Thyroid gland (tissue), 4 donors: ENCODE data around the gene CHMP2A. TPM values are rescaled to one million over a fixed set of nuclear protein-coding genes. Genes with fewer than 3 reads are reported as not detected.

ENCODE experiments used
- DNase-seq, 2 donors: peaks; one replicate each; pipeline ENCODE4 v3.0.0-alpha.2; 2019
- H3K27ac ChIP-seq, 3 donors: fragments of 200-600 bp; sonication (generic); 1 replicate in 2 of 3; 2 replicates in 1 of 3; pipeline ENCODE4 v1.5.1; 2016 to 2019; ENCODE audit warnings: mild to moderate bottlenecking in 1 of 3, moderate library complexity in 1 of 3
- H3K27me3 ChIP-seq: fragments of 200-600 bp; sonication (generic); one replicate; pipeline ENCODE4 v1.5.1; 2019
- H3K36me3 ChIP-seq, 2 donors: fragments of 200-600 bp; sonication (generic); one replicate each; pipeline ENCODE4 v1.5.1; 2016 to 2019
- H3K4me1 ChIP-seq, 2 donors: fragments of 200-600 bp; sonication (generic); one replicate each; pipeline ENCODE4 v1.5.1; 2017 to 2019
- H3K4me3 ChIP-seq, 3 donors: fragments of 200-600 bp; sonication (generic); replicated peaks in 1 of 3; 1 replicate in 2 of 3; 2 replicates in 1 of 3; pipeline ENCODE4 v1.5.1; 2016; ENCODE audit warnings: mild to moderate bottlenecking in 1 of 3
- H3K9me3 ChIP-seq: fragments of 200-600 bp; sonication (generic); one replicate; pipeline ENCODE4 v1.5.1; 2017
- POLR2A ChIP-seq, 2 donors: fragments of 450-650 bp; IDR thresholded peaks; one replicate each; pipeline ENCODE4 v1.6.1; 2017; ENCODE audit warnings: antibody characterized with exemption in 2 of 2, mild to moderate bottlenecking in 2 of 2, moderate library complexity in 1 of 2
- WGBS, 2 donors: methylation state at CpG; one replicate each; pipeline ENCODE4 v1.1.5; 2017; 5-methylcytosine and 5-hydroxymethylcytosine counted together
- intact Hi-C: fragments of 100-400 bp; cut with DNase I; formaldehyde crosslinking; loops from one replicate; pipeline ENCODE4 v1.15.1; 2023
- total RNA-seq, 4 donors: library from RNA; depleted of rRNA; stranded (reverse); fragments of >200 nt; gene quantifications; one replicate each; pipeline ENCODE4 v1.2.3, GENCODE V29; 2016
- TF ChIP-seq, protein P1 (sequence below), 6 experiments: fragments of 200-600 bp in 3 of 6; fragments of 450-650 bp in 3 of 6; sonication (generic) in 3 of 6; IDR thresholded peaks; one replicate each; pipeline ENCODE4 v1.5.1; 2016 to 2019; ENCODE audit warnings: antibody characterized with exemption in 6 of 6, mild to moderate bottlenecking in 2 of 6, inconsistent platforms in 1 of 6, moderate library complexity in 1 of 6

The CHMP2A gene
- total RNA-seq, 4 donors from 2014 or later = 123 to 155 (median 148) TPM

DNA sequence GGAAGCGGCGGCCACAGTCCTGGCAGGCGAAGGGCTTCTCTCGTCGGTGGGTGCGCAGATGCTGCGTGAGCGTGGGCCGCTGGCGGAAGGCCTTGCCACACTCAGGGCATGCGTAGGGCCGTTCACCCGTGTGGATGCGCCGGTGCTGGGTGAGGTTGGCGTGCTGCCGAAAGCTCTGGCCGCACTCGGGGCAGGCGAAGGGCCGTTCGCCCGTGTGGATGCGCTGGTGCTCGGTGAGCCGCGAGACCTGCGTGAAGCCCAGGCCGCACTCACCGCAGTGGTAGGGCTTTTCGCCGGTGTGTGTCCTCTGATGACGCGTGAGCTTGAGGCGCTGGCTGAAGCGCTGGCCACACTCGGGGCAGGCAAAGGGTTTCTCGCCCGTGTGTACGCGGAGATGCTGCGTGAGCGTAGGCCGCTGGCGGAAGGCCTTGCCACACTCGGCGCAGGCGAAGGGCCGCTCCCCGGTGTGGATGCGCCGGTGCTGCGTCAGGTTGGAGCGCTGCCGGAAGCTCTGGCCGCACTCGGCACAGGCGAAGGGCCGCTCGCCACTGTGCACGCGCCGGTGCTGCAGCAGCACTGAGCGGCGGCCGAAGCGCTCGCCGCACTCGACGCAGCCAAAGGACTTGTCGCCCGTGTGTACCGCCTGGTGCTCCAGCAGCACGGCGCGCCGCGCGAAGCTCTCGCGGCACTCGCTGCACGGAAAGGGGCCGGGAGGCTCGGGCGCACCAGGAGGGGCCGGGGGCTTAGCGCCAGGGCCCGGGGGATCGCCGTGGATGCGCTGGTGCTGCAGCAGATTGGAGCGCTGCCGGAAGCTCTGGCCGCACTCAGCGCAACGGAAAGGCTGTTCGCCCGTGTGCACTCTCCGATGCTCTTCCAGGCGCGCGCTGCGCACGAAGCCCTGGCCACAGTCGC, 7.5 kb upstream of the CHMP2A start:
- peaks cover 28 to 37% of the 10 kb centered on the region in 2 donors for H3K4me1 ChIP-seq
- TF ChIP-seq POLR2A (IDR thresholded peaks at IDR 0.05) = peak in 1 of 2 donors; percentile 30
- TF ChIP-seq, protein P1, sequence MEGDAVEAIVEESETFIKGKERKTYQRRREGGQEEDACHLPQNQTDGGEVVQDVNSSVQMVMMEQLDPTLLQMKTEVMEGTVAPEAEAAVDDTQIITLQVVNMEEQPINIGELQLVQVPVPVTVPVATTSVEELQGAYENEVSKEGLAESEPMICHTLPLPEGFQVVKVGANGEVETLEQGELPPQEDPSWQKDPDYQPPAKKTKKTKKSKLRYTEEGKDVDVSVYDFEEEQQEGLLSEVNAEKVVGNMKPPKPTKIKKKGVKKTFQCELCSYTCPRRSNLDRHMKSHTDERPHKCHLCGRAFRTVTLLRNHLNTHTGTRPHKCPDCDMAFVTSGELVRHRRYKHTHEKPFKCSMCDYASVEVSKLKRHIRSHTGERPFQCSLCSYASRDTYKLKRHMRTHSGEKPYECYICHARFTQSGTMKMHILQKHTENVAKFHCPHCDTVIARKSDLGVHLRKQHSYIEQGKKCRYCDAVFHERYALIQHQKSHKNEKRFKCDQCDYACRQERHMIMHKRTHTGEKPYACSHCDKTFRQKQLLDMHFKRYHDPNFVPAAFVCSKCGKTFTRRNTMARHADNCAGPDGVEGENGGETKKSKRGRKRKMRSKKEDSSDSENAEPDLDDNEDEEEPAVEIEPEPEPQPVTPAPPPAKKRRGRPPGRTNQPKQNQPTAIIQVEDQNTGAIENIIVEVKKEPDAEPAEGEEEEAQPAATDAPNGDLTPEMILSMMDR (IDR thresholded peaks at IDR 0.05) = no peak

DNA sequence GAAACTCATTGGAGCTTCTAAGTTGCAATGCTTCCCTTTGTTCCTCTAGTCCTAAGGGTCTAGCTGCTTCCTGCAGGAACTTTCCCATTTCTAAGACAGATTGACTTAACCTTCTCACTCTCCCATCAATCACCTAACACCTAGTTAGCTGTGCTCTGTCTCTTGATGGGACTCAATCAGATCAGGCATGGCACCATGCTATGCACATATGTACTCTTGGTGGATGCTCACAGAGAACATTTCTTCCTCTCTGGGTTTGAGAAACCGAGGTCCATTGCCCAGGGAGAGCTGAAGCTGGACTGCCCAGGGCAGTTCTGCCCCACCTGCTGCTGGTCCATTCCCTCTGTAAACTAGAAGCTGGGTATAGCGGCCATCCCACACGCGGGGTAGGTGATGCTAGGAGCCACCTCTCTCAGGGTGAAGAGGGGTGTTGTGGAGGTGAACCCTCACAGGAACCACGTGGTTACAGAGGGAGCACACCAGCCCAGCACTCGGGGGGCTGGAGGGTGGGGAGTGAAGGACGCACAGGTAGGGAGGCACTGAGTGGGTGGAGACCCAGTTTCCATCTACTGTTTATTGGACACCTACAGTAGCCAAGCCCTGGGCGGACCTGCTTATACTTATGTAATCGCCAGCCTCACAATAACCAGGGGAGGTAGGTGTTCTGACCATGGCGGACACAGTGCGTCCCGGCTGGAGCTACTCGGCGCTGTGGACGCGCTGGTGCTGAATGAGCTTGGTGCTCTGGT, 6.6 kb upstream of the CHMP2A start:
- Histone ChIP-seq H3K27ac (no peak overlapping the region), H3K36me3 (peaks cover 4 to 6% of the 10 kb centered on the region in 2 donors), H3K9me3 (no peaks in the 10 kb centered on the region), H3K4me1 (peaks cover 36 to 45% of the 10 kb centered on the region in 2 donors), H3K4me3 (peak overlapping the region in 1 of 3 donors; percentile 34), H3K27me3 (no peaks in the 10 kb centered on the region)
- intact Hi-C loops = no loop called here
- DNase-seq = no peak
- TF ChIP-seq, protein P1 (IDR thresholded peaks at IDR 0.05) = no peak
- no peak for TF ChIP-seq POLR2A (IDR thresholded peaks at IDR 0.05)
- WGBS, 2 donors = 43 to 57% methylated on average over 10 to 16 of the region's 16 CpGs

More for the DNA sequence above, 7.5 kb upstream of the CHMP2A start:
- peak; percentile 67 to 68 for DNase-seq
- Histone ChIP-seq H3K27me3 (no peaks in the 10 kb centered on the region), H3K9me3 (no peaks in the 10 kb centered on the region), H3K27ac (no peak overlapping the region), H3K4me3 (peak overlapping the region in 1 of 3 donors; percentile 34), H3K36me3 (peaks cover 0 to under 1% of the 10 kb centered on the region in 2 donors)
- intact Hi-C loops = no loop called here
- WGBS, 2 donors = 2% methylated on average over 16 to 46 of the region's 107 CpGs

DNA sequence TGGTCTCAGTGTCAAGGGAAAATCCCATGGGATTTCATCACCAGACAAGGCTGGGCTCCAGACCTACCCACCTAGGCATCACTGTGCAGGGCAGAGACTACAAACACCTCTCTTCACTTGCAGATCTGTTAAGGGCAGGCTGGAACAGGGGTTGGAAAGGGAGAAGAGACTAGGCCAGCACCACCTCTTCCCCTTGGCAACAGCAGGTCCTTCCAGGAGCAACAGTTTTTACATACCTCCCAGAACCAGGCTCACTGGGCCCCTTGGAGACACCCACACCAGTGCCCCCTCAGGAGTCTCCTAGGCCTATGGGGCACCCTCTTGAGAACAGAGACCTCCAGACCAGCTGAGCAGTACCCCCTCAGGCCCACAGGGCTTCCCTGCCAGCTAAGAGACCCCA, 6.0 kb upstream of the CHMP2A start:
- intact Hi-C loops = no loop called here
- Histone ChIP-seq H3K4me3 (no peak overlapping the region), H3K27me3 (no peaks in the 10 kb centered on the region), H3K27ac (no peak overlapping the region), H3K9me3 (no peaks in the 10 kb centered on the region), H3K4me1 (peaks cover 36 to 50% of the 10 kb centered on the region in 2 donors), H3K36me3 (peaks cover 10 to 12% of the 10 kb centered on the region in 2 donors)
- no peak for DNase-seq
- TF ChIP-seq, protein P1 (IDR thresholded peaks at IDR 0.05) = no peak
- no peak for TF ChIP-seq POLR2A (IDR thresholded peaks at IDR 0.05)

DNA sequence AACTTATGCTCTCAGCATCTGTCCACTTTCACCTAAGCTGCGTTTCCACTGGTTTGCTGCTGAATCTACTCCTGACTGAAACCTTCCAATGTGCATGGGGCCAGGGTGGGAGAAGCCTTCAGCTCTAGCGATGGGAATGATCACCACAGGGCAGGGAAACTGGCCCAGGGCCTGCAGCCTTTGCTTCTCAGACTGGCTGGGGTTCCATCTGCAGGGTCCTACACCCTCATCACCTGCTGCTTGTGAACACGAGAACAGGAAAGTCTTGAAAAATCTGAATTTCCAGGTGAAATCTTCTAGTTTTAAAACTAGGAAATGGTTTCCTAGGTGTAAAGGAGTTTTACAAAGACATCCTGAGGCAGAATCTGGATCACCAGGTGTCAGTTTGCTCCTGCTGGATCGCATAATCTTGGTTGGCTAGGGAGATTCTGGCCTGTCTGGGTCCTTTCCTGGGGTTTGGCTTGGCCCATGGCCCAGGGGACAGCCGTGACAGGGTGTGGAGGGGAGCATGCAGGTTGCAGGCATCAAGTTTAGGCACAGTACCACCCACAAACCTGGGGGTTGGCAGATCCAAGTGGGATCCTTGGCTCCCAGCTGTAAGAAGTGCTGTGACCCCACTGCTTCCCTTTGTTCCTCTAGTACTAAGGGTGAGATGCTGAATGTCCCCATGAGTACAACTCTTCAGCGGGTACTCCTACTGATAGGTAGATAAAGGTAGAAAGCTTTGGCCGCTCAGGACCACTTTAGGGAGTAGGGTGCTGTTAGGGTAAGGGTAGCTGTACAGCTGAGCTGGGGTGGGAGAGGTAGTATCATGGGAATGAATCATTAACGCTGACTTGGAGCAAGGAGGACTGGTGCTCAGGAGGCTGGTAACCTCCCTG, 5.3 kb upstream of the CHMP2A start:
- WGBS, 2 donors = 83 to 84% methylated on average over 8 of the region's 8 CpGs
- Histone ChIP-seq H3K4me1 (peaks cover 40 to 57% of the 10 kb centered on the region in 2 donors), H3K27me3 (no peaks in the 10 kb centered on the region), H3K4me3 (peak overlapping the region in 2 of 3 donors; percentile 81 to 90), H3K9me3 (no peaks in the 10 kb centered on the region), H3K36me3 (peaks cover 14 to 16% of the 10 kb centered on the region in 2 donors), H3K27ac (peak overlapping the region; percentile 58 to 100 (median 98))
- TF ChIP-seq, protein P1 (IDR thresholded peaks at IDR 0.05) = no peak
- TF ChIP-seq POLR2A (IDR thresholded peaks at IDR 0.05) = no peak
- no peak for DNase-seq
- intact Hi-C loops = no loop called here
